ENCODE data around the gene FLII.

FLII gene

DNA sequence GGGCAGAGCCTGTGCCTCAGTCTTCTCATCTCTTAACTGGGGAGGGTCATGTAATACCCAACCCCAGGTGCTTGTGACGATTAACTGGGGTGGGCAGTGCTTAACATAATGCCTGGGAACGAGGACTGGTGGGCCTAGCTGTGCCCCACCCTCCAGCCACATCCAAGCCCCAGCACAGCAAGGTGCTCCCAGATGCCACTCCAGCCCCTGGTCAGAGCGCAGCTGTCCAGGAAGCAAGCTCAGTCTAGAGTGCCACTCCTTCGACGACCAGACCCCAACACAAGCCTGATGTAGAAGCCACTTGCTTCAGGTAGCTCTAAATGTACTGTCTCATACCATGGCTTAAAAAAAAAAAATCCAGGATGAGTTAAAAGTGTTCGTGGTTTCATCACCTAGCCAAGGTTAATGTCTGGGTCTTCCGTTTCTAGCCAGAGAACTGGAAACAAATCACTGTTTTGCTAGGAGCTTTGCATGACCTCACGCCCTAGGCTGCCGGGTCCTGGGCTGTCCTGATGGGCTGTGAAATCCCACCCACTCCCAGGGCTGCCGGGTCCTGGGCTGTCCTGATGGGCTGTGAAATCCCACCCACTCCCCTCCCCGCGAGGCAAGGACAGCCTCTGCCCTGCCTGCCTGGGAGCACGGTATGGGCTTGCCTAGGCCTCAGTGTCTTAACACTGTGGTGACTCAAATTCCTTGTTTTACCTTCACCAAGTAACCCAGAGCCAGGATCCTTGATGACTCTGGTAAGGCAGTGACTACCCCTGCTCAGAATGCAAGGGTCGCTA, 9.6 kb upstream of the FLII start:
- DNase-seq (ENCODE audit: low read depth) = no peak
- TF ChIP-seq, protein P1, sequence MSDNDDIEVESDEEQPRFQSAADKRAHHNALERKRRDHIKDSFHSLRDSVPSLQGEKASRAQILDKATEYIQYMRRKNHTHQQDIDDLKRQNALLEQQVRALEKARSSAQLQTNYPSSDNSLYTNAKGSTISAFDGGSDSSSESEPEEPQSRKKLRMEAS (IDR thresholded peaks at IDR 0.05; ENCODE audit: low read depth, low read length) = no peak
- TF ChIP-seq CTCF (IDR thresholded peaks at IDR 0.05; ENCODE audit: low read depth, low read length) (no peak), POLR2A (IDR thresholded peaks at IDR 0.05; ENCODE audit: extremely low read depth, insufficient read length) (no peak), MYC (IDR thresholded peaks at IDR 0.05; ENCODE audit: low read depth, low read length) (no peak)
- no peak overlapping the region for H3K4me3 ChIP-seq (ENCODE audit: low read depth, low read length)

DNA sequence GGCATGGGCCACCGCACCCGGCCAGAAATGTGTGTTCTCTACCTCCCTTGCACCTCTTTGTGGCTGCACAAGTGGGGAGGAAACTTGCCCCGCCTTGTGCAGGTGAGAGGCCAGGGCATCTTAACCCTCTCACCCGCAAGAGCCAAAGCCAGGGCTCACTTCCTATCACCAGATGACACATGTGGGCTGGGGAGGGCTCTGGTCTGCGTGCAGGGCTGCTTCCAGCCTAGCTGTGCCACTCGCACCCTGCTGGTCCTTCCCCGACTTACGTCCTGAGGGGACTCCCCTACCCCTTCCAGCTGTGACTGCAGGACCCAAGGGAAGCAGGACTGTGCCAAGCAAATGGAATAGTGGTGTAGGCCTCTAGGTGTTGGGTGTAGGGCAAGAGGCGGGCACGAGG, 8.8 kb upstream of the FLII start:
- H3K4me3 ChIP-seq (ENCODE audit: low read depth, low read length) = no peak overlapping the region
- DNase-seq (ENCODE audit: low read depth) = no peak
- TF ChIP-seq MYC (IDR thresholded peaks at IDR 0.05; ENCODE audit: low read depth, low read length) (no peak), POLR2A (IDR thresholded peaks at IDR 0.05; ENCODE audit: extremely low read depth, insufficient read length) (no peak), CTCF (IDR thresholded peaks at IDR 0.05; ENCODE audit: low read depth, low read length) (no peak)
- TF ChIP-seq, protein P1 (IDR thresholded peaks at IDR 0.05; ENCODE audit: low read depth, low read length) = no peak

GRCh38 chr17:18263885-18264682, 5.5 kb upstream of the FLII start:
- DNase-seq (ENCODE audit: low read depth) = no peak
- TF ChIP-seq, protein P1 (IDR thresholded peaks at IDR 0.05; ENCODE audit: low read depth, low read length) = no peak
- TF ChIP-seq POLR2A (IDR thresholded peaks at IDR 0.05; ENCODE audit: extremely low read depth, insufficient read length) = no peak
- no peak for TF ChIP-seq CTCF (IDR thresholded peaks at IDR 0.05; ENCODE audit: low read depth, low read length)
- TF ChIP-seq MYC (IDR thresholded peaks at IDR 0.05; ENCODE audit: low read depth, low read length) = no peak
- no peak overlapping the region for H3K4me3 ChIP-seq (ENCODE audit: low read depth, low read length)

- no peak overlapping the region for H3K4me3 ChIP-seq (ENCODE audit: low read depth, low read length)
- TF ChIP-seq MYC (IDR thresholded peaks at IDR 0.05; ENCODE audit: low read depth, low read length) = no peak
- no peak for TF ChIP-seq POLR2A (IDR thresholded peaks at IDR 0.05; ENCODE audit: extremely low read depth, insufficient read length)
- TF ChIP-seq CTCF (IDR thresholded peaks at IDR 0.05; ENCODE audit: low read depth, low read length) = no peak
- TF ChIP-seq, protein P1 (IDR thresholded peaks at IDR 0.05; ENCODE audit: low read depth, low read length) = no peak
- no peak for DNase-seq (ENCODE audit: low read depth)
These were observed 4.1 kb upstream of the FLII start for GRCh38 chr17:18262641-18263040.

DNA sequence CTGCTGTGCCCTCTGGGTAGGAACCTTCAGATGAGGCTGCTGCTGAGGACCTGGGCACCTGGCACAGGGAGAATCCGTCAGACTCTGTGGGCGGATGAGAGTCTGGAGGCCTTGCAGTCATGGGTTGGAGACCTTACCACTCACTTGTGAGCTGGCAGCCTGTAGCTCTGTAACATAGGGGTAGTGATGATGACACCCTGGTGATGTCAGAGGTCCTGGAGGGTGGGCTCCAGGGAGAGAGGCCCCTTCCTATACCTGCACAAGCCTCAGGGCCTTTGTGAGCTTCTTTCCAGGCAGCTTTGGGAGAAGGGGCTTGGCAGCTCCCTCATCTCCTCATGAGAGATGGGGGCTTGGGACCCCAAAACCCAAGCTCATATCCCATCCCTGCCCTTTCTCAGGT, 3.6 kb upstream of the FLII start:
- H3K4me3 ChIP-seq (ENCODE audit: low read depth, low read length) = no peak overlapping the region

More for the DNA sequence above, 3.6 kb upstream of the FLII start:
- TF ChIP-seq POLR2A (IDR thresholded peaks at IDR 0.05; ENCODE audit: extremely low read depth, insufficient read length) (no peak), MYC (IDR thresholded peaks at IDR 0.05; ENCODE audit: low read depth, low read length) (no peak), CTCF (IDR thresholded peaks at IDR 0.05; ENCODE audit: low read depth, low read length) (no peak)
- TF ChIP-seq, protein P1 (IDR thresholded peaks at IDR 0.05; ENCODE audit: low read depth, low read length) = no peak
- no peak for DNase-seq (ENCODE audit: low read depth)

Measured in NB4 (cell line).